HG03064 (cell line): ENCODE results near the gene PPTC7.

ENCODE experiments used
- ATAC-seq: cut with Tn5 transposase; IDR thresholded peaks from one replicate; pipeline ENCODE4 v1.9.1; 2021; ENCODE audit warnings: low read depth; ENCODE audit not compliant: unreplicated experiment

Gene PPTC7

GRCh38 chr12:110501399-110501751 is 81.7 kb downstream of the PPTC7 start:
- peak; percentile 9 for ATAC-seq

GRCh38 chr12:110498984-110499706 is 84.0 kb downstream of the PPTC7 start:
- no peak for ATAC-seq
